H9 (cell line): ENCODE data around the gene NR5A1. TPM values are rescaled to one million over a fixed set of nuclear protein-coding genes. Genes with fewer than 3 reads are reported as not detected.

Experiments used
- DNase-seq: peaks from one replicate; pipeline ENCODE4 v3.0.0-alpha.2; 2017
- H2AFZ ChIP-seq: one replicate; pipeline ENCODE4 v1.6.1; 2013; ENCODE audit warnings: mild to moderate bottlenecking, low read length, control low read depth, moderate library complexity
- H2AK5ac ChIP-seq: 2 replicates; pipeline ENCODE4 v1.6.1; 2013; ENCODE audit warnings: low read length, control low read depth, mixed read lengths; ENCODE audit not compliant: insufficient read length
- H2BK120ac ChIP-seq: one replicate; pipeline ENCODE4 v1.6.1; 2013; ENCODE audit warnings: low read depth, mild to moderate bottlenecking, low read length, control low read depth, inconsistent platforms; ENCODE audit not compliant: poor library complexity, severe bottlenecking
- H2BK12ac ChIP-seq: 2 replicates; pipeline ENCODE4 v1.6.1; 2013; ENCODE audit warnings: low read length, control low read depth, mixed read lengths, low read depth; ENCODE audit not compliant: insufficient read length
- H2BK15ac ChIP-seq: 2 replicates; pipeline ENCODE4 v1.6.1; 2013; ENCODE audit warnings: low read depth, low read length, control low read depth
- H2BK20ac ChIP-seq: one replicate; pipeline ENCODE4 v1.6.1; 2013; ENCODE audit warnings: low read depth, mild to moderate bottlenecking, low read length, control low read depth, inconsistent platforms; ENCODE audit not compliant: poor library complexity, severe bottlenecking
- H2BK5ac ChIP-seq: 2 replicates; pipeline ENCODE4 v1.6.1; 2013; ENCODE audit warnings: low read length, control low read depth, mixed read lengths; ENCODE audit not compliant: insufficient read length
- H3K14ac ChIP-seq: 2 replicates; pipeline ENCODE4 v1.6.1; 2013; ENCODE audit warnings: low read length, control low read depth; ENCODE audit not compliant: insufficient read depth
- H3K18ac ChIP-seq: 2 replicates; pipeline ENCODE4 v1.6.1; 2013; ENCODE audit warnings: low read depth, mild to moderate bottlenecking, mixed read lengths, low read length, control low read depth; ENCODE audit not compliant: insufficient read length
- H3K23ac ChIP-seq: 2 replicates; pipeline ENCODE4 v1.6.1; 2013; ENCODE audit warnings: low read length, control low read depth, mixed read lengths, low read depth; ENCODE audit not compliant: insufficient read length
- H3K23me2 ChIP-seq: 2 replicates; pipeline ENCODE4 v1.6.1; 2013; ENCODE audit warnings: low read depth, mild to moderate bottlenecking, mixed read lengths, low read length, control low read depth; ENCODE audit not compliant: insufficient read length, poor library complexity, severe bottlenecking
- H3K27ac ChIP-seq: 2 replicates; pipeline ENCODE4 v1.5.1; 2013; ENCODE audit warnings: low read length, control low read depth, mixed read lengths, low read depth; ENCODE audit not compliant: insufficient read length
- H3K27me3 ChIP-seq: 2 replicates; pipeline ENCODE4 v1.6.1; 2013; ENCODE audit warnings: low read length, control low read depth, inconsistent platforms; ENCODE audit not compliant: insufficient read depth
- H3K4ac ChIP-seq: 2 replicates; pipeline ENCODE4 v1.6.1; 2013; ENCODE audit warnings: low read depth, mild to moderate bottlenecking, control low read depth, inconsistent platforms, low read length, moderate library complexity
- H3K4me1 ChIP-seq: 2 replicates; pipeline ENCODE4 v1.6.1; 2013; ENCODE audit warnings: low read length, control low read depth, inconsistent platforms; ENCODE audit not compliant: insufficient read depth
- H3K4me2 ChIP-seq: 2 replicates; pipeline ENCODE4 v1.6.1; 2013; ENCODE audit warnings: low read length, control low read depth, mixed read lengths; ENCODE audit not compliant: insufficient read length, insufficient read depth
- H3K56ac ChIP-seq: 2 replicates; pipeline ENCODE4 v1.6.1; 2013; ENCODE audit warnings: low read depth, mild to moderate bottlenecking, mixed read lengths, low read length, control low read depth; ENCODE audit not compliant: insufficient read length
- H3K79me1 ChIP-seq: 2 replicates; pipeline ENCODE4 v1.6.1; 2013; ENCODE audit warnings: low read depth, mild to moderate bottlenecking, moderate library complexity, low read length, control low read depth, inconsistent platforms; ENCODE audit not compliant: insufficient read depth, poor library complexity, severe bottlenecking
- H3K79me2 ChIP-seq: 2 replicates; pipeline ENCODE4 v1.6.1; 2013; ENCODE audit warnings: low read length, control low read depth, inconsistent platforms; ENCODE audit not compliant: insufficient read depth
- H3K9ac ChIP-seq: 2 replicates; pipeline ENCODE4 v1.6.1; 2013; ENCODE audit warnings: low read length, control low read depth, mixed read lengths; ENCODE audit not compliant: insufficient read length; ENCODE audit errors: extremely low read depth
- H3K9me3 ChIP-seq: one replicate; pipeline ENCODE4 v1.6.1; 2013; ENCODE audit warnings: low read depth, low read length, inconsistent platforms; ENCODE audit not compliant: control insufficient read depth
- H3T11ph ChIP-seq: one replicate; pipeline ENCODE4 v1.6.1; 2013; ENCODE audit warnings: mild to moderate bottlenecking, low read length, control low read depth, inconsistent platforms
- H4K20me1 ChIP-seq: one replicate; pipeline ENCODE4 v1.6.1; 2013; ENCODE audit not compliant: control insufficient read depth, insufficient read length, insufficient read depth
- H4K5ac ChIP-seq: 2 replicates; pipeline ENCODE4 v1.6.1; 2013; ENCODE audit warnings: low read depth, mild to moderate bottlenecking, mixed read lengths, low read length, control low read depth; ENCODE audit not compliant: insufficient read length
- H4K8ac ChIP-seq: replicated peaks from 2 replicates; pipeline ENCODE4 v1.6.1; 2013; ENCODE audit warnings: low read length, control low read depth, mixed read lengths, low read depth; ENCODE audit not compliant: insufficient read length
- H4K91ac ChIP-seq: 2 replicates; pipeline ENCODE4 v1.6.1; 2013; ENCODE audit warnings: low read depth, mild to moderate bottlenecking, moderate library complexity, mixed read lengths, low read length, control low read depth; ENCODE audit not compliant: insufficient read length
- H3K27ac Mint-ChIP-seq, 3 experiments: 2 replicates in 2 of 3; 3 replicates in 1 of 3; pipeline ENCODE4 v1.8.0; 2020 to 2021; ENCODE audit warnings: mixed read lengths in 3 of 3, mild to moderate bottlenecking in 1 of 3, moderate library complexity in 1 of 3
- H3K27me3 Mint-ChIP-seq: 2 replicates; pipeline ENCODE4 v1.8.0; 2021; ENCODE audit warnings: low read depth, mild to moderate bottlenecking, moderate library complexity, mixed read lengths
- H3K36me3 Mint-ChIP-seq, 3 experiments: 2 replicates in 2 of 3; 3 replicates in 1 of 3; pipeline ENCODE4 v1.8.0; 2020 to 2021; ENCODE audit warnings: low read depth in 3 of 3, mixed read lengths in 3 of 3; ENCODE audit not compliant: insufficient read depth in 1 of 3
- H3K4me1 Mint-ChIP-seq, 2 experiments: 2 replicates each; pipeline ENCODE4 v1.8.0; 2020; ENCODE audit warnings: mixed read lengths in 2 of 2
- H3K4me3 Mint-ChIP-seq, 2 experiments: 2 replicates in 1 of 2; 3 replicates in 1 of 2; pipeline ENCODE4 v1.8.0; 2020 to 2021; ENCODE audit warnings: mild to moderate bottlenecking in 2 of 2, mixed read lengths in 2 of 2, moderate library complexity in 1 of 2
- H3K9me3 Mint-ChIP-seq, 2 experiments: 2 replicates in 1 of 2; 3 replicates in 1 of 2; pipeline ENCODE4 v1.8.0; 2020; ENCODE audit warnings: mild to moderate bottlenecking in 2 of 2, mixed read lengths in 2 of 2, moderate library complexity in 1 of 2
- WGBS: extraction: QIAGEN DNeasy Blood & Tissue Kit; methylation state at CpG from one replicate; pipeline ENCODE4 v1.1.7; 2013; ENCODE audit warnings: missing lambda C conversion rate, low lambda C conversion rate, mixed read lengths; ENCODE audit not compliant: insufficient read length; ENCODE audit errors: extremely low coverage; 5-methylcytosine and 5-hydroxymethylcytosine counted together
- total RNA-seq: library from RNA; stranded (reverse); gene quantifications from 2 replicates; pipeline ENCODE4 v1.2.1, GENCODE V29; 2021
- TF ChIP-seq, protein P1 (sequence below): fragments of 200-600 bp; sonication (generic); conservative IDR thresholded peaks from 3 replicates; pipeline ENCODE4 v1.8.0; 2021; ENCODE audit warnings: antibody characterized with exemption, mild to moderate bottlenecking

Gene NR5A1
- total RNA-seq, 1 experiment from 2014 or later, result 0.37 TPM

DNA sequence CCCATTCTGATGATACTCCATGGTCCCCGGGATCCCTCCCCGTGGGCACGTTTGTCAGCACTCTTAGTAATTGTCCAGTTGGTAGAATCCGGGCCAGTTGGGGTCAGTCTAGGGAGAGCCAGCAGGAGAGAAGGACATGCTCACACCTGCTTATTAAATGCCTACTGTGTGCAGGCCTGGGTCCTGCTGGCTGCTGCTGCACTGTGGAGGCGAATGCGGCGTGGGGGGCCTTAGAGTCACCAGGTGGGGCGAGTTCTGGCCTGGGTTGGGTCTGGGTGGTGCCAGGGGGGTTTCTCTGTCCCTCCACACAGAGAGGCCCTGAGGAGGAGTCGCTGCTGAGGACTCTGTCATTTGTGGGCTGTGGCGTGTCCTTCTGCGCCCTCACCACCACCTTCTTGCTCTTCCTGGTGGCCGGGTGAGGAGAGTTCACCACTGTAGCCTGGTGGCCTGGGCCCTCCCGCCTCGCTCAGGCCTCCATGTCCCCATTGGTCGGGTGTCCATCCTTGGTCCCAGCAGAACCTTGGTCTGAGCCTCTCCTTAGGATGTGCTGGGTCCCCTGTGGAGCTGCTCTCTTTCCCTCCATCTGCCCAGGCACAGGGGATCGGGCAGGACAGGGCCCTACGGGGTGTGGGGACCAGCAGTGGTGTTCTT lies 39.7 kb downstream of the NR5A1 start:
- Histone ChIP-seq H4K5ac (no peak overlapping the region), H2BK12ac (no peak overlapping the region), H3K4me2 (no peak overlapping the region), H3K23me2 (no peaks in the 10 kb centered on the region), H3K56ac (no peak overlapping the region), H2AFZ (no peak overlapping the region), H3K14ac (no peak overlapping the region), H2AK5ac (no peak overlapping the region), H4K20me1 (no peaks in the 10 kb centered on the region), H3K79me2 (no peaks in the 10 kb centered on the region), H4K8ac (no peak overlapping the region), H3K23ac (no peak overlapping the region), H3K4ac (no peak overlapping the region), H2BK5ac (no peak overlapping the region), H3K9ac (no peak overlapping the region), H3K27me3 (no peaks in the 10 kb centered on the region), H3K27ac (no peak overlapping the region), H2BK15ac (no peak overlapping the region), H3K4me1 (no peaks in the 10 kb centered on the region), H3K9me3 (no peaks in the 10 kb centered on the region), H4K91ac (no peak overlapping the region), H2BK120ac (no peak overlapping the region), H3K18ac (no peak overlapping the region), H3K79me1 (no peaks in the 10 kb centered on the region), H3T11ph (no peak overlapping the region), H2BK20ac (no peak overlapping the region)
- Mint-ChIP-seq H3K36me3 (no peaks in the 10 kb centered on the region), H3K9me3 (no peaks in the 10 kb centered on the region), H3K4me1 (no peaks in the 10 kb centered on the region), H3K4me3 (no peak overlapping the region), H3K27me3 (peaks cover 6% of the 10 kb centered on the region), H3K27ac (no peak overlapping the region)
- TF ChIP-seq, protein P1, sequence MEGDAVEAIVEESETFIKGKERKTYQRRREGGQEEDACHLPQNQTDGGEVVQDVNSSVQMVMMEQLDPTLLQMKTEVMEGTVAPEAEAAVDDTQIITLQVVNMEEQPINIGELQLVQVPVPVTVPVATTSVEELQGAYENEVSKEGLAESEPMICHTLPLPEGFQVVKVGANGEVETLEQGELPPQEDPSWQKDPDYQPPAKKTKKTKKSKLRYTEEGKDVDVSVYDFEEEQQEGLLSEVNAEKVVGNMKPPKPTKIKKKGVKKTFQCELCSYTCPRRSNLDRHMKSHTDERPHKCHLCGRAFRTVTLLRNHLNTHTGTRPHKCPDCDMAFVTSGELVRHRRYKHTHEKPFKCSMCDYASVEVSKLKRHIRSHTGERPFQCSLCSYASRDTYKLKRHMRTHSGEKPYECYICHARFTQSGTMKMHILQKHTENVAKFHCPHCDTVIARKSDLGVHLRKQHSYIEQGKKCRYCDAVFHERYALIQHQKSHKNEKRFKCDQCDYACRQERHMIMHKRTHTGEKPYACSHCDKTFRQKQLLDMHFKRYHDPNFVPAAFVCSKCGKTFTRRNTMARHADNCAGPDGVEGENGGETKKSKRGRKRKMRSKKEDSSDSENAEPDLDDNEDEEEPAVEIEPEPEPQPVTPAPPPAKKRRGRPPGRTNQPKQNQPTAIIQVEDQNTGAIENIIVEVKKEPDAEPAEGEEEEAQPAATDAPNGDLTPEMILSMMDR, result no peak
- DNase-seq, result no peak
- WGBS, result no CpG with 5 or more reads among the region's 17 CpGs
